ENCODE measurements around the gene LTBP1. TPM values are rescaled to one million over a fixed set of nuclear protein-coding genes. Genes with fewer than 3 reads are reported as not detected.

LTBP1 gene
- total RNA-seq, 1 experiment from 2014 or later = 28.5 TPM

GRCh38 chr2:33437815-33438214, 491.1 kb downstream of the LTBP1 start:
- no peak overlapping the region for H4K5ac ChIP-seq (ENCODE audit: insufficient read length, low read depth, low read length)
- H3T11ph ChIP-seq (ENCODE audit: low read length) = no peak overlapping the region
- no peaks in the 10 kb centered on the region for H3K27me3 ChIP-seq (ENCODE audit: insufficient read depth, low read length)
- H3K4ac ChIP-seq (ENCODE audit: low read depth, low read length) = no peak overlapping the region
- no CpG with 5 or more reads among the region's 2 CpGs for WGBS (ENCODE audit: extremely low coverage, insufficient read length, low lambda C conversion rate)
- no peak overlapping the region for H2AFZ ChIP-seq (ENCODE audit: low read length)
- H2BK120ac ChIP-seq (ENCODE audit: low read depth, low read length, poor library complexity, severe bottlenecking) = no peak overlapping the region
- no peak overlapping the region for H4K8ac ChIP-seq (replicated peaks; ENCODE audit: insufficient read length, low read depth, low read length)
- no peak overlapping the region for H2BK15ac ChIP-seq (ENCODE audit: low read depth, low read length)
- no peak overlapping the region for H4K91ac ChIP-seq (ENCODE audit: insufficient read length, low read depth, low read length)
- no peaks in the 10 kb centered on the region for H3K9me3 ChIP-seq (ENCODE audit: control insufficient read depth, low read depth, low read length)
- H3K56ac ChIP-seq (ENCODE audit: insufficient read length, low read depth, low read length) = no peak overlapping the region
- H3K4me1 ChIP-seq (ENCODE audit: insufficient read depth, low read length) = no peaks in the 10 kb centered on the region
- H3K4me3 Mint-ChIP-seq = no peak overlapping the region
- no peak for DNase-seq
- no peaks in the 10 kb centered on the region for H3K23me2 ChIP-seq (ENCODE audit: insufficient read length, low read depth, low read length, poor library complexity, severe bottlenecking)
- H3K9ac ChIP-seq (ENCODE audit: extremely low read depth, insufficient read length, low read length) = no peak overlapping the region
- no peak overlapping the region for H3K4me2 ChIP-seq (ENCODE audit: insufficient read depth, insufficient read length, low read length)
- TF ChIP-seq CTCF (conservative IDR thresholded peaks at IDR 0.05) = no peak
- H2AK5ac ChIP-seq (ENCODE audit: insufficient read length, low read length) = no peak overlapping the region
- H3K79me2 ChIP-seq (ENCODE audit: insufficient read depth, low read length) = no peaks in the 10 kb centered on the region
- H2BK12ac ChIP-seq (ENCODE audit: insufficient read length, low read depth, low read length) = no peak overlapping the region
- H3K23ac ChIP-seq (ENCODE audit: insufficient read length, low read depth, low read length) = no peak overlapping the region
- H3K9me3 Mint-ChIP-seq = no peaks in the 10 kb centered on the region
- H3K27ac ChIP-seq (ENCODE audit: insufficient read length, low read depth, low read length) = no peak overlapping the region
- H3K4me1 Mint-ChIP-seq = peaks cover 5 to 10% of the 10 kb centered on the region in 2 experiments; a peak in 3 of 4 replicates
- H3K36me3 Mint-ChIP-seq (ENCODE audit: insufficient read depth in 1 of 3, low read depth in 3 of 3) = no peaks in the 10 kb centered on the region
- no peaks in the 10 kb centered on the region for H3K79me1 ChIP-seq (ENCODE audit: insufficient read depth, low read depth, low read length, poor library complexity, severe bottlenecking)
- H2BK5ac ChIP-seq (ENCODE audit: insufficient read length, low read length) = no peak overlapping the region
- no peak overlapping the region for H2BK20ac ChIP-seq (ENCODE audit: low read depth, low read length, poor library complexity, severe bottlenecking)
- H3K14ac ChIP-seq (ENCODE audit: insufficient read depth, low read length) = no peak overlapping the region
- no peaks in the 10 kb centered on the region for H4K20me1 ChIP-seq (ENCODE audit: control insufficient read depth, insufficient read depth, insufficient read length)
- H3K27me3 Mint-ChIP-seq (ENCODE audit: low read depth) = no peaks in the 10 kb centered on the region
- H3K18ac ChIP-seq (ENCODE audit: insufficient read length, low read depth, low read length) = no peak overlapping the region
- H3K27ac Mint-ChIP-seq = no peak overlapping the region
